IMR-90 (cell line): ENCODE measurements around the gene NDUFS3. TPM values are rescaled to one million over a fixed set of nuclear protein-coding genes. Genes with fewer than 3 reads are reported as not detected.

Experiments
- ATAC-seq: fragments of 200-7000 bp; cut with Tn5 transposase; 2 replicates; pipeline ENCODE4 v1.9.1; 2020; ENCODE audit warnings: low read depth, mild to moderate bottlenecking, moderate library complexity
- BruUV-seq: library from RNA; stranded (reverse); fragments of 400-500 nt; replicated peaks from 2 replicates; lab custom pipeline; 2021; lab: Mats Ljungman, UMichigan
- CTCF ChIA-PET: fragments of 300-600 bp; formaldehyde crosslinking; extraction: SDS; loops from one replicate; lab custom pipeline; 2021; ENCODE audit warnings: antibody characterized with exemption; lab: Yijun Ruan, JAX
- POLR2A ChIA-PET: fragments of 300-600 bp; sonication (Branson Sonifier 250); formaldehyde crosslinking; loops from one replicate; lab custom pipeline; 2022; ENCODE audit warnings: antibody characterized with exemption; ENCODE audit not compliant: unreplicated experiment; lab: Charles Lee
- DNase-seq: peaks from one replicate; pipeline ENCODE4 v3.0.0; 2013
- H2AFZ ChIP-seq: replicated peaks from 2 replicates; pipeline ENCODE3; 2013; ENCODE audit warnings: low read length, mild to moderate bottlenecking; ENCODE audit not compliant: poor library complexity
- H2AK5ac ChIP-seq: 2 replicates; pipeline ENCODE4 v1.6.1; 2013; ENCODE audit warnings: low read depth, low read length, inconsistent platforms
- H2AK9ac ChIP-seq: replicated peaks from 2 replicates; pipeline ENCODE3; 2013; ENCODE audit warnings: mild to moderate bottlenecking, low read depth, low read length, moderate library complexity; ENCODE audit not compliant: poor library complexity
- H2BK120ac ChIP-seq: 2 replicates; pipeline ENCODE4 v1.6.1; 2013; ENCODE audit warnings: low read depth, low read length, inconsistent platforms
- H2BK15ac ChIP-seq: 3 replicates; pipeline ENCODE4 v1.6.1; 2013; ENCODE audit warnings: low read depth, low read length, inconsistent platforms
- H2BK20ac ChIP-seq: 2 replicates; pipeline ENCODE4 v1.6.1; 2013; ENCODE audit warnings: low read depth, mild to moderate bottlenecking, inconsistent platforms, low read length, moderate library complexity
- H2BK5ac ChIP-seq: 2 replicates; pipeline ENCODE4 v1.6.1; 2013; ENCODE audit warnings: mild to moderate bottlenecking, low read depth, low read length, inconsistent platforms; ENCODE audit not compliant: poor library complexity, severe bottlenecking
- H3K14ac ChIP-seq: replicated peaks from 2 replicates; pipeline ENCODE4 v1.6.1; 2013; ENCODE audit warnings: low read depth, low read length, inconsistent platforms
- H3K18ac ChIP-seq: 2 replicates; pipeline ENCODE4 v1.6.1; 2013; ENCODE audit warnings: low read depth, low read length, control low read depth
- H3K23ac ChIP-seq: 2 replicates; pipeline ENCODE4 v1.6.1; 2013; ENCODE audit warnings: low read depth, low read length, inconsistent platforms
- H3K27ac ChIP-seq: 2 replicates; pipeline ENCODE4 v1.5.1; 2013; ENCODE audit warnings: mild to moderate bottlenecking, control low read depth, low read length; ENCODE audit not compliant: insufficient read depth
- H3K27me3 ChIP-seq: 2 replicates; pipeline ENCODE4 v1.6.1; 2013; ENCODE audit warnings: low read length; ENCODE audit not compliant: control insufficient read depth, insufficient read depth
- H3K36me3 ChIP-seq: 2 replicates; pipeline ENCODE4 v1.6.1; 2013; ENCODE audit warnings: low read length, mixed read lengths; ENCODE audit not compliant: control insufficient read depth, insufficient read depth
- H3K4ac ChIP-seq: 2 replicates; pipeline ENCODE4 v1.6.1; 2013; ENCODE audit warnings: low read depth, low read length, inconsistent platforms
- H3K4me1 ChIP-seq: 2 replicates; pipeline ENCODE4 v1.6.1; 2013; ENCODE audit warnings: low read length, mixed read lengths; ENCODE audit not compliant: control insufficient read depth, insufficient read depth
- H3K4me2 ChIP-seq: 2 replicates; pipeline ENCODE4 v1.6.1; 2013; ENCODE audit warnings: low read depth, mild to moderate bottlenecking, control low read depth, low read length, moderate library complexity
- H3K4me3 ChIP-seq: 2 replicates; pipeline ENCODE4 v1.5.1; 2013; ENCODE audit warnings: low read depth, mild to moderate bottlenecking, control low read depth, low read length, moderate library complexity; ENCODE audit not compliant: insufficient read depth
- H3K56ac ChIP-seq: 2 replicates; pipeline ENCODE4 v1.6.1; 2013; ENCODE audit warnings: low read length, inconsistent platforms; ENCODE audit not compliant: insufficient read depth; ENCODE audit errors: extremely low read depth
- H3K79me1 ChIP-seq, 2 experiments: 2 replicates each; pipeline ENCODE4 v1.6.1; 2013; ENCODE audit warnings: low read length in 2 of 2, inconsistent platforms in 1 of 2, low read depth in 1 of 2
- H3K9ac ChIP-seq: 2 replicates; pipeline ENCODE4 v1.6.1; 2013; ENCODE audit warnings: low read depth, low read length, control low read depth
- H3K9me1 ChIP-seq: 2 replicates; pipeline ENCODE4 v1.6.1; 2013; ENCODE audit warnings: low read length, inconsistent platforms; ENCODE audit not compliant: insufficient read depth
- H3K9me3 ChIP-seq: 2 replicates; pipeline ENCODE4 v1.6.1; 2013; ENCODE audit warnings: low read length; ENCODE audit not compliant: control insufficient read depth, insufficient read depth
- H4K20me1 ChIP-seq: 2 replicates; pipeline ENCODE4 v1.6.1; 2013; ENCODE audit warnings: low read length, inconsistent platforms; ENCODE audit not compliant: insufficient read depth
- H4K5ac ChIP-seq: 2 replicates; pipeline ENCODE4 v1.6.1; 2013; ENCODE audit warnings: mild to moderate bottlenecking, low read depth, low read length, control low read depth
- H4K8ac ChIP-seq, 2 experiments: 2 replicates each; pipeline ENCODE4 v1.6.1; 2013; ENCODE audit warnings: low read depth in 2 of 2, low read length in 2 of 2, control low read depth in 1 of 2, inconsistent platforms in 1 of 2
- H4K91ac ChIP-seq: 2 replicates; pipeline ENCODE4 v1.6.1; 2013; ENCODE audit warnings: low read depth, low read length, inconsistent platforms; ENCODE audit not compliant: insufficient read depth
- BHLHE40 ChIP-seq: fragments of 150-350 bp; IDR thresholded peaks from 2 replicates; pipeline ENCODE4 v1.6.1; 2016; ENCODE audit warnings: mild to moderate bottlenecking, low read depth, low read length
- CEBPB ChIP-seq: IDR thresholded peaks from 2 replicates; pipeline ENCODE4 v1.6.1; 2012; ENCODE audit warnings: low read depth, low read length, improper control_type of control experiment
- CHD1 ChIP-seq: IDR thresholded peaks from 2 replicates; pipeline ENCODE4 v1.6.1; 2012; ENCODE audit warnings: low read depth, low read length, improper control_type of control experiment
- MAZ ChIP-seq: IDR thresholded peaks from 2 replicates; pipeline ENCODE4 v1.6.1; 2012; ENCODE audit warnings: low read depth, mild to moderate bottlenecking, low read length, improper control_type of control experiment, moderate library complexity, borderline replicate concordance
- NFE2L2 ChIP-seq: fragments of 150-350 bp; IDR thresholded peaks from 2 replicates; pipeline ENCODE4 v1.6.1; 2016; ENCODE audit warnings: low read depth, mild to moderate bottlenecking, low read length
- POLR2A ChIP-seq: IDR thresholded peaks from 2 replicates; pipeline ENCODE4 v1.6.1; 2012; ENCODE audit warnings: mild to moderate bottlenecking, low read depth, low read length
- RFX5 ChIP-seq: IDR thresholded peaks from 2 replicates; pipeline ENCODE4 v1.8.0; 2012; ENCODE audit warnings: low read depth, mild to moderate bottlenecking, low read length, moderate library complexity
- SMC3 ChIP-seq: fragments of 150-350 bp; IDR thresholded peaks from 2 replicates; pipeline ENCODE4 v1.6.1; 2016; ENCODE audit warnings: low read depth, mild to moderate bottlenecking, antibody characterized with exemption, low read length, moderate library complexity
- WGBS, 2 experiments: methylation state at CpG; one replicate each; pipeline versions ENCODE4 v1.1.5 to v1.1.7; 2013; ENCODE audit warnings: missing lambda C conversion rate in 2 of 2; ENCODE audit not compliant: insufficient read length in 1 of 2; ENCODE audit errors: extremely low coverage in 2 of 2; 5-methylcytosine and 5-hydroxymethylcytosine counted together
- dilution Hi-C: fragments of 300-500 bp; cut with HindIII; formaldehyde crosslinking; loops from one replicate; pipeline ENCODE4 v1.14.3; 2018; ENCODE audit warnings: low sequenced_read_pairs; ENCODE audit not compliant: unreplicated experiment
- in situ Hi-C: fragments of 300-500 bp; cut with MboI; formaldehyde crosslinking; loops from 3 replicates; pipeline ENCODE4 v1.14.3; 2019; ENCODE audit warnings: low sequenced_read_pairs, inconsistent platforms, mixed read lengths
- intact Hi-C: fragments of 100-400 bp; cut with micrococcal nuclease; formaldehyde crosslinking; loops from 2 replicates; pipeline ENCODE4 v1.10.0; 2022
- polyA plus RNA-seq, 3 experiments: library from polyadenylated mRNA; depleted of rRNA; stranded (reverse); fragments of >200 nt; gene quantifications; 2 replicates each; pipeline ENCODE4 v1.2.3, GENCODE V29; 2012; ENCODE audit warnings: low replicate concordance in 1 of 3
- total RNA-seq: library from RNA; depleted of rRNA; stranded (reverse); fragments of >200 nt; gene quantifications from 2 replicates; pipeline ENCODE4 v1.2.3, GENCODE V29; 2012
- TF ChIP-seq, protein P1 (sequence below): fragments of 150-350 bp; IDR thresholded peaks from 2 replicates; pipeline ENCODE4 v1.6.1; 2016; ENCODE audit warnings: low read depth, mild to moderate bottlenecking, low read length, moderate library complexity, borderline replicate concordance
- TF ChIP-seq, protein P2 (sequence below): conservative IDR thresholded peaks from 2 replicates; pipeline ENCODE4 v1.5.1; 2012; ENCODE audit warnings: mild to moderate bottlenecking, low read depth, low read length, improper control_type of control experiment
- TF ChIP-seq, protein P3 (sequence below): fragments of 150-350 bp; IDR thresholded peaks from 2 replicates; pipeline ENCODE4 v1.6.1; 2017; ENCODE audit warnings: mild to moderate bottlenecking, antibody characterized with exemption, low read length, low read depth

Gene NDUFS3
- total and polyA plus RNA-seq, 2 of the 4 experiments (the other 2 are of a cell fraction): 77.1 to 108 TPM

DNA sequence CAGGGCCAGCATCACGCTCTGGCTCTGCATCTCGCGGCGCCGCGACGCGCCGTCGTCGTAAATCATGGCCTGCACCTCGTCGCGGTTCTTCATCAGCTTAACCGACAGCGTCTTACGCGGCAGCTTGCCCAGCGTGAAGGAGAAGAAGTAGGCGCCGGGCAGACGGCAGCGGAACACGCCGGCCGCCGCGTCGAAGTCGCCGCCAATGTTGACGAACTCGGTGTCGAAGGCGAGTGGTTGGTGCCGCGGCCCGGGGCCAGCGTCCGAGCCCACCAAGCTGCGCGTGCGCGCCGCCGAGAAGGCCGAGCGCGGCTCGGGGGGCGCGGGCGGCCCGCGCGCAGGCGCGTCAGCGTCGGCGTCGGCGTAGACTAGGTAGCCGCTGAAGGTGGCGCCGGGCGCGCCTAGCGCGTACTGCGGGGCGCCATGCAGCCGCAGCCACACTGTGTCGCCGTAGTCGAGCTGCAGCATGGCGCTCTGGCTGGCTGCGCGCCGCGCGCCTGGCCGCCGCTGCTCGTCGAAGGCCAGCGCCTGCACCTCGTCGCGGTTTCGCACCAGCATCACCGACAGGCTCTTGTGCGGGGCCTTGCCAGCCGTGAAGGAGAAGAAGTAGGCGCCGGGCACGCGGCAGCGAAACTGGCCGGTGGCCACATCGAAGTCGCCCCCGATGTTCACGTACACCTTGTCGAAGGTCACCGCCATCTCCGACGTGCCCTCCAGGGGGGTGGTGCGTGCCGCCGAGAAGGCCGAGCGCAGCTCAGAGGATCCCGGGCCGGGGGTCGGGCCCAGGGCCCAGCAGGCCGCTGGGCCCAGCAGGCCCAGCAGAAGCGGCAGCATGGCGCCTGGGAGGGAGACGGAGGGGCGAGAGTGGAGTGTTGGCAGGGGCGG lies 11.3 kb downstream of the NDUFS3 start:
- Histone ChIP-seq H2AK5ac (no peak overlapping the region), H3K4me1 (no peaks in the 10 kb centered on the region), H3K18ac (no peak overlapping the region), H4K20me1 (no peaks in the 10 kb centered on the region), H3K9ac (no peak overlapping the region), H3K9me1 (no peaks in the 10 kb centered on the region), H2BK20ac (no peak overlapping the region), H2BK5ac (no peak overlapping the region), H2AK9ac (no peak overlapping the region), H3K27me3 (peaks cover 49% of the 10 kb centered on the region), H3K23ac (no peak overlapping the region), H3K4me2 (no peak overlapping the region), H4K91ac (no peak overlapping the region), H3K4ac (no peak overlapping the region), H3K79me1 (no peaks in the 10 kb centered on the region), H3K56ac (no peak overlapping the region), H3K9me3 (peaks cover 3% of the 10 kb centered on the region), H2BK120ac (no peak overlapping the region), H2BK15ac (no peak overlapping the region), H4K8ac (no peak overlapping the region; a peak in 1 of 4 replicates), H3K36me3 (peaks cover under 1% of the 10 kb centered on the region), H4K5ac (no peak overlapping the region), H3K27ac (no peak overlapping the region), H3K4me3 (peak overlapping the region; percentile 23; the same call in 1 of the 2 replicates), H2AFZ (peak overlapping the region; percentile 83), H3K14ac (no peak overlapping the region)
- CTCF ChIA-PET: no interaction called here
- BruUV-seq: no TSS peak
- ATAC-seq (no peak), DNase-seq (no peak)
- dilution Hi-C loops: no loop called here
- TF ChIP-seq BHLHE40 (no peak), CHD1 (no peak), SMC3 (no peak), CEBPB (no peak), POLR2A (no peak), RFX5 (no peak), MAZ (no peak), NFE2L2 (no peak)
- TF ChIP-seq, protein P1, sequence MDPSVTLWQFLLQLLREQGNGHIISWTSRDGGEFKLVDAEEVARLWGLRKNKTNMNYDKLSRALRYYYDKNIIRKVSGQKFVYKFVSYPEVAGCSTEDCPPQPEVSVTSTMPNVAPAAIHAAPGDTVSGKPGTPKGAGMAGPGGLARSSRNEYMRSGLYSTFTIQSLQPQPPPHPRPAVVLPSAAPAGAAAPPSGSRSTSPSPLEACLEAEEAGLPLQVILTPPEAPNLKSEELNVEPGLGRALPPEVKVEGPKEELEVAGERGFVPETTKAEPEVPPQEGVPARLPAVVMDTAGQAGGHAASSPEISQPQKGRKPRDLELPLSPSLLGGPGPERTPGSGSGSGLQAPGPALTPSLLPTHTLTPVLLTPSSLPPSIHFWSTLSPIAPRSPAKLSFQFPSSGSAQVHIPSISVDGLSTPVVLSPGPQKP: no peak
- TF ChIP-seq, protein P2, sequence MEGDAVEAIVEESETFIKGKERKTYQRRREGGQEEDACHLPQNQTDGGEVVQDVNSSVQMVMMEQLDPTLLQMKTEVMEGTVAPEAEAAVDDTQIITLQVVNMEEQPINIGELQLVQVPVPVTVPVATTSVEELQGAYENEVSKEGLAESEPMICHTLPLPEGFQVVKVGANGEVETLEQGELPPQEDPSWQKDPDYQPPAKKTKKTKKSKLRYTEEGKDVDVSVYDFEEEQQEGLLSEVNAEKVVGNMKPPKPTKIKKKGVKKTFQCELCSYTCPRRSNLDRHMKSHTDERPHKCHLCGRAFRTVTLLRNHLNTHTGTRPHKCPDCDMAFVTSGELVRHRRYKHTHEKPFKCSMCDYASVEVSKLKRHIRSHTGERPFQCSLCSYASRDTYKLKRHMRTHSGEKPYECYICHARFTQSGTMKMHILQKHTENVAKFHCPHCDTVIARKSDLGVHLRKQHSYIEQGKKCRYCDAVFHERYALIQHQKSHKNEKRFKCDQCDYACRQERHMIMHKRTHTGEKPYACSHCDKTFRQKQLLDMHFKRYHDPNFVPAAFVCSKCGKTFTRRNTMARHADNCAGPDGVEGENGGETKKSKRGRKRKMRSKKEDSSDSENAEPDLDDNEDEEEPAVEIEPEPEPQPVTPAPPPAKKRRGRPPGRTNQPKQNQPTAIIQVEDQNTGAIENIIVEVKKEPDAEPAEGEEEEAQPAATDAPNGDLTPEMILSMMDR: no peak
- TF ChIP-seq, protein P3, sequence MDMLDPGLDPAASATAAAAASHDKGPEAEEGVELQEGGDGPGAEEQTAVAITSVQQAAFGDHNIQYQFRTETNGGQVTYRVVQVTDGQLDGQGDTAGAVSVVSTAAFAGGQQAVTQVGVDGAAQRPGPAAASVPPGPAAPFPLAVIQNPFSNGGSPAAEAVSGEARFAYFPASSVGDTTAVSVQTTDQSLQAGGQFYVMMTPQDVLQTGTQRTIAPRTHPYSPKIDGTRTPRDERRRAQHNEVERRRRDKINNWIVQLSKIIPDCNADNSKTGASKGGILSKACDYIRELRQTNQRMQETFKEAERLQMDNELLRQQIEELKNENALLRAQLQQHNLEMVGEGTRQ: no peak
- POLR2A ChIA-PET: no interaction called here
- WGBS, 2 experiments: 38% methylated on average over 75 of the region's 122 CpGs; no CpG with 5 or more reads in 1 of the 2 experiments
- in situ Hi-C loops: no loop called here
- intact Hi-C loops: no loop called here
